AG09309 (cell line): Measurements from ENCODE around the gene WDR86.

Experiments used
- DNase-seq: peaks from one replicate; pipeline ENCODE4 v3.0.0-alpha.2; 2010; ENCODE audit warnings: low read depth
- H3K4me3 ChIP-seq: 2 replicates; pipeline ENCODE4 v1.5.1; 2011; ENCODE audit warnings: mild to moderate bottlenecking, low read depth, low read length, moderate library complexity; ENCODE audit not compliant: control insufficient read depth
- CTCF ChIP-seq: IDR thresholded peaks from 2 replicates; pipeline ENCODE4 v1.5.1; 2011; ENCODE audit warnings: mild to moderate bottlenecking, low read depth, low read length, inconsistent platforms; ENCODE audit not compliant: insufficient read depth, control insufficient read depth; ENCODE audit errors: missing control alignments

The WDR86 gene

GRCh38 chr7:151343516-151343915, 66.3 kb downstream of the WDR86 start:
- H3K4me3 ChIP-seq, result no peak overlapping the region
- no peak for TF ChIP-seq CTCF
- DNase-seq, result no peak

- no peak for TF ChIP-seq CTCF
- no peak for DNase-seq
- H3K4me3 ChIP-seq, result peak overlapping the region; percentile 70
These were observed 67.0 kb downstream of the WDR86 start for GRCh38 chr7:151342811-151343210.

GRCh38 chr7:151342102-151342646, 67.7 kb downstream of the WDR86 start:
- no peak for DNase-seq
- TF ChIP-seq CTCF, result no peak
- peak overlapping the region; percentile 70 for H3K4me3 ChIP-seq

- H3K4me3 ChIP-seq, result peak within 1 kb of the TSS; percentile 70
- TF ChIP-seq CTCF, result no peak
- DNase-seq, result peak; percentile 11
These were observed 68.3 kb downstream of the WDR86 start, which contains the start of gene NUB1 for GRCh38 chr7:151341357-151342101. Gene NUB1, plus strand, starts transcription at chr7:151341812. Its CDS starts 3,538 bp downstream, at chr7:151345350.

GRCh38 chr7:151340794-151341356, 69.0 kb downstream of the WDR86 start:
- TF ChIP-seq CTCF, result no peak
- no peak for DNase-seq
- peak overlapping the region; percentile 35 for H3K4me3 ChIP-seq

GRCh38 chr7:151339651-151340382, 70.0 kb downstream of the WDR86 start:
- DNase-seq, result no peak

More at GRCh38 chr7:151339651-151340382, 70.0 kb downstream of the WDR86 start:
- no peak for TF ChIP-seq CTCF
- no peak overlapping the region for H3K4me3 ChIP-seq
